IMR-90 (cell line): ENCODE data around the gene KRTAP9-6.

Experiments used
- POLR2A ChIP-seq: IDR thresholded peaks from 2 replicates; pipeline ENCODE4 v1.6.1; 2012; ENCODE audit warnings: mild to moderate bottlenecking, low read depth, low read length
- RAD21 ChIP-seq: IDR thresholded peaks from 2 replicates; pipeline ENCODE4 v1.6.1; 2012; ENCODE audit warnings: low read length, improper control_type of control experiment
- RCOR1 ChIP-seq: IDR thresholded peaks from 2 replicates; pipeline ENCODE4 v1.6.1; 2012; ENCODE audit warnings: mild to moderate bottlenecking, low read length, improper control_type of control experiment; ENCODE audit not compliant: insufficient replicate concordance
- TF ChIP-seq, protein P1 (sequence below): conservative IDR thresholded peaks from 2 replicates; pipeline ENCODE4 v1.5.1; 2012; ENCODE audit warnings: mild to moderate bottlenecking, low read depth, low read length, improper control_type of control experiment

DNA sequence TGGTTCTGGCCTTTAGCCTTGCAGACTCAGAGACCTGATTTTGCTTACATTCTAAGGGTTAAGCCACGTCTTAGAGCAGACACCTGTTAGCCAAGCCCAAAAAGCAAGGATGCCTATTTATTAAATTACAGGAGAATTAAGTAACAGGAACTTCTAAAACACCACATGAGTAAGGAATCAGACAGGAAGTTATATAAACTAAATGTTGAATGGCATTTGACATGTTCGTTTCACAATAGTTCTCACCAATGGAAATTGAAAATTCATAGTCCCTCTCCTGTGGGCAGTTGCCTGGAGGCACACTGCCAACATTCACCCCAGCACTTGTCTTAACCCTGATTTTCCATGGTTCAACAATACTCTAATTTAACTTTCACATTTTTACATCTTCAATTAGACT, 19.4 kb downstream of the KRTAP9-6 start:
- TF ChIP-seq, protein P1, sequence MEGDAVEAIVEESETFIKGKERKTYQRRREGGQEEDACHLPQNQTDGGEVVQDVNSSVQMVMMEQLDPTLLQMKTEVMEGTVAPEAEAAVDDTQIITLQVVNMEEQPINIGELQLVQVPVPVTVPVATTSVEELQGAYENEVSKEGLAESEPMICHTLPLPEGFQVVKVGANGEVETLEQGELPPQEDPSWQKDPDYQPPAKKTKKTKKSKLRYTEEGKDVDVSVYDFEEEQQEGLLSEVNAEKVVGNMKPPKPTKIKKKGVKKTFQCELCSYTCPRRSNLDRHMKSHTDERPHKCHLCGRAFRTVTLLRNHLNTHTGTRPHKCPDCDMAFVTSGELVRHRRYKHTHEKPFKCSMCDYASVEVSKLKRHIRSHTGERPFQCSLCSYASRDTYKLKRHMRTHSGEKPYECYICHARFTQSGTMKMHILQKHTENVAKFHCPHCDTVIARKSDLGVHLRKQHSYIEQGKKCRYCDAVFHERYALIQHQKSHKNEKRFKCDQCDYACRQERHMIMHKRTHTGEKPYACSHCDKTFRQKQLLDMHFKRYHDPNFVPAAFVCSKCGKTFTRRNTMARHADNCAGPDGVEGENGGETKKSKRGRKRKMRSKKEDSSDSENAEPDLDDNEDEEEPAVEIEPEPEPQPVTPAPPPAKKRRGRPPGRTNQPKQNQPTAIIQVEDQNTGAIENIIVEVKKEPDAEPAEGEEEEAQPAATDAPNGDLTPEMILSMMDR, result no peak
- no peak for TF ChIP-seq POLR2A
- TF ChIP-seq RCOR1, result no peak
- no peak for TF ChIP-seq RAD21
